ENCODE data around the gene ADO. TPM values are rescaled to one million over a fixed set of nuclear protein-coding genes. Genes with fewer than 3 reads are reported as not detected.
A peak's percentile ranks its signal among the peaks of the same experiment; 100 is the strongest.

Gene ADO
- polyA plus RNA-seq, 1 donor from 2014 or later = 3.4 TPM

DNA sequence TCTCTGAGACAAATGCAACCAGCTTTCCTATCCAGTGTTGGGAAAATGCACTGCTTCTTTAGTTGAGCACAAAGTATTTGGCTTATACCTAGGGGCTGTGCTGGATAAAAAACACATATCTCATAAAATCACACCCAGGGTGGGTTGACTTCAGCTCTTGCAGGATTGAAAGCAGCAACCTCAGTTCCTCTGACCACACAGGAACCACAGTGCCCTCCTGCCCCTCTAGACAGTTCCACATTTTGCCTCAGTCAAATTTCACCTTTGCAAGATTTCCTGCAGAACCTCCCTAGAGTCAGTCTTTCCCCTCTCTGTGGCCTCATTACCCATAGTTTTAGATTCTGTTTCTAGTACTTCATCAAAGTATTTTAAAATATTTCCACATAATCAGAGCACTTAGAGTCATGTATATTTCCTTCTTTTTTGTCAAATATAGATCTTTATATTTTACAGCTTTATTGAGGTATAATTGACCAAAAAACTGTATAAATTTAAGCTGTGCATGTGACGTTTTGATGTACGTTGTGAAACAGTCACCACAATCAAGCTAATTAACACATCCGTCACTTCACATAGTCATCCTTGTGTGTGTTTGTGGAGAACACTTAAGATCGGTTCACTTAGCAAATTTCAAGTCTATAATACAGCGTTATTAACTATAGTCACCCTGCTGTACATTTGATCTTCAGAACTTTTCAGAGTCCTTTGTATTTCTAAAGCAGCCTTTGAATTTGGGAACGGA, 48.6 kb downstream of the ADO start:
- H3K4me1 Mint-ChIP-seq = peaks cover 35 to 46% (median 37%) of the 10 kb centered on the region in 3 donors

GRCh38 chr10:62853710-62854109, 49.2 kb downstream of the ADO start:
- peak overlapping the region in 3 of 4 donors; percentile 13 to 85 (median 82) for H3K4me3 Mint-ChIP-seq
- peak overlapping the region in 1 of 3 donors; percentile 13 for H3K27ac Mint-ChIP-seq
- peaks cover 0 to 8% (median 0%) of the 10 kb centered on the region in 3 donors for H3K9me3 Mint-ChIP-seq
- peaks cover 35 to 46% (median 37%) of the 10 kb centered on the region in 3 donors for H3K4me1 Mint-ChIP-seq
- H3K36me3 Mint-ChIP-seq = peaks cover 2% of the 10 kb centered on the region
- H3K27me3 Mint-ChIP-seq = no peaks in the 10 kb centered on the region

More for the DNA sequence above, 48.6 kb downstream of the ADO start:
- peak overlapping the region in 3 of 4 donors; percentile 13 to 85 (median 73) for H3K4me3 Mint-ChIP-seq
- peak overlapping the region in 1 of 3 donors; percentile 13 for H3K27ac Mint-ChIP-seq
- no peaks in the 10 kb centered on the region for H3K27me3 Mint-ChIP-seq
- H3K36me3 Mint-ChIP-seq = peaks cover 2% of the 10 kb centered on the region
- H3K9me3 Mint-ChIP-seq = peaks cover 2 to 13% (median 2%) of the 10 kb centered on the region in 3 donors

GRCh38 chr10:62856021-62856420, 51.5 kb downstream of the ADO start:
- no peak overlapping the region for H3K4me3 Mint-ChIP-seq
- no peaks in the 10 kb centered on the region for H3K27me3 Mint-ChIP-seq
- no peaks in the 10 kb centered on the region for H3K9me3 Mint-ChIP-seq
- H3K27ac Mint-ChIP-seq = peak overlapping the region in 1 of 3 donors; percentile 47
- H3K4me1 Mint-ChIP-seq = peaks cover 28 to 45% (median 34%) of the 10 kb centered on the region in 3 donors
- no peaks in the 10 kb centered on the region for H3K36me3 Mint-ChIP-seq

Other genes with a start within 250 kb of the ADO start
- gene EGR2, start 11.6 kb downstream of the ADO start, polyA plus RNA-seq = 2.6 TPM

Data from IgD-negative memory B cell (primary cell).